Stimulated activated CD4-positive, alpha-beta T cell treated with anti-CD3 and anti-CD28 coated beads, Interleukin-2, amount 100 ng/mL, for 4 hours (primary cell): ENCODE measurements around the gene NCKAP5.

Experiments used
- DNase-seq: peaks from one replicate; pipeline ENCODE4 v3.0.0-alpha.2; 2020; ENCODE audit warnings: low read depth

Gene NCKAP5

DNA sequence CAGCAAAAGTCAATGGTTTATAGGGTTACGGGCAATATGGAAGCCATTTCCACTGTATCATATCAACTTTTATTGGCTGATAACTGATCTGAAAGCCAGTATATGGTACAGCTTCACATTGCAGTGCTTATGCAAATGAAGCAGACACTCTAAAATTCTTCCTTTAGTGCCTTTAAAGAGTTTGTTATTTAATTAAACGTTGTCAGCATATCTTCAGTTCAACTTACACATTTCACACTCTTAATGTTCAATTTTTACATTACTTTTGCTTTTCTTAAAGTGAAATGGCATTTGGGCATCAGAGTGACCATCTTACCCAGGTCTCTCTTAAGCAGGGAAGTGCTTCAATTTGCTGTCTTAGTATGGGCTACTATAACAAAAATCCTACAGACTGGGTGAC lies 420.1 kb downstream of the NCKAP5 start:
- no peak for DNase-seq

GRCh38 chr2:133146893-133147292 lies 421.4 kb downstream of the NCKAP5 start:
- DNase-seq, result no peak

- no peak for DNase-seq
Measured at GRCh38 chr2:133143645-133144044, 424.6 kb downstream of the NCKAP5 start.

GRCh38 chr2:133142087-133142486 lies 426.2 kb downstream of the NCKAP5 start:
- DNase-seq, result no peak

DNA sequence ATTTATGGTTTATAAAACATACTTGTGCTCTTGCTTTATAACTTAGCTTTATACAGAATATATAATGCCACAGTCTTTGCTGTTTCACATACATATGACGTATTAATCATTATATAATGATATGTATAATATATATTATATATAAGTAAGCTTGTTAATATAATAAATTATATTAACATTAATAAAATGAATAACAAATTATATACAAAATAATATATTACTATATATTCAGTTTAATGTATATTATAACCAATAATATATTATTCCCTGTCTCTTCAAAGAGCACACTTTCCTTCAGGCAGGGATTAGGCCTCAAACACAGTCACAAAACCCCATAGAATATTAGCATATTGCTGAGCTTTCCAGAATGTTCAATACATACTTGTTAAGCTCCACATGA lies 427.6 kb downstream of the NCKAP5 start:
- DNase-seq, result no peak

DNA sequence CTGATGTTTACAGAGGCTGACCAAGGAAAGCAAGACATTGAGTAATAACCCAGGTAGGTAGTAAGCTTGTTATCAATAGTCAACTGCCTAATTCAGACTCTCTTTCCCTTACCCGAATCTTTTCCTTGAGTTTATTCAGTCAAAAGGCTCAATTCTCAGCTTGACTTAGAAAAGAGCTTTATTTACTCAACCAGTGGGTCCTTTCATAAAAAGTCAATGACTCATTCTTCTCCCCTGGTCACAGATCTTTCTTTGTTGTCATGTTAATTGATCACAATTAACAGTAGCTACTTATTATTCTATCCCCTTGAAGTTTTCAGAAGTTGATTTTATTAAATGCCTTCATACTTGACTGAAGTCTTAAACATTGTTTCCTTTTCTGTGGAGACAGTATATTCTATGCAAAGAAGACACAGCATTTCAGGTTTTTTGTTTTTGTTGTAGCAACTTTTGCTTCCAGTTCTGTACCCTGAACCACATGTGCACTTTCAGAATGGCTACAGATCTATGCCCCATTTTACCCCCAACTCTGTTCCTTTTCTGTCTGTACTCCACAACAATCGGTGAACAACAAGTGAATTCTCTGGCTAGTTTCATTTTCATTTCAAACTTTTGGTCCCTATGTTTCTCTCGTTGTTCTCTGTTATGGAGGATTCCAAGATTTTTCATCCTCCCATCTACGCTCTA lies 428.3 kb downstream of the NCKAP5 start:
- DNase-seq, result no peak

DNA sequence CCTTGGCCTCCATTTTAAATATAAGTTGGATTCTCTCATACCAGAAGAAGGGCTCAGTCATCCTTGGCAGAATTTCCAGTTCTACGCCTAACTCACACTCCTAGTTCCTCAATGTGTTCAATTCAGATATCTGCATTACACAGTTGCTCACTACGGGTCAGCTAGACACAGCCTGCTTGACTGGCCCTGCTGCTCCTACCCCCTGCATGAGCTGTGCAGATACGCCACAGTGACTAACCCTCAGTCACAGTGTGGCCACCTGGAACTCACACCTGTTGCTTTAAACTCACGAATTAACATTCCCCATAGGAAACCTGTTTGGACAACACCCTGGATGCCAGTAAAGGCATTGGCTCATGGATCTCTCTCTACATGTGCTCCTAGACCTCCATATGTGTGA lies 429.6 kb downstream of the NCKAP5 start:
- DNase-seq, result no peak

DNA sequence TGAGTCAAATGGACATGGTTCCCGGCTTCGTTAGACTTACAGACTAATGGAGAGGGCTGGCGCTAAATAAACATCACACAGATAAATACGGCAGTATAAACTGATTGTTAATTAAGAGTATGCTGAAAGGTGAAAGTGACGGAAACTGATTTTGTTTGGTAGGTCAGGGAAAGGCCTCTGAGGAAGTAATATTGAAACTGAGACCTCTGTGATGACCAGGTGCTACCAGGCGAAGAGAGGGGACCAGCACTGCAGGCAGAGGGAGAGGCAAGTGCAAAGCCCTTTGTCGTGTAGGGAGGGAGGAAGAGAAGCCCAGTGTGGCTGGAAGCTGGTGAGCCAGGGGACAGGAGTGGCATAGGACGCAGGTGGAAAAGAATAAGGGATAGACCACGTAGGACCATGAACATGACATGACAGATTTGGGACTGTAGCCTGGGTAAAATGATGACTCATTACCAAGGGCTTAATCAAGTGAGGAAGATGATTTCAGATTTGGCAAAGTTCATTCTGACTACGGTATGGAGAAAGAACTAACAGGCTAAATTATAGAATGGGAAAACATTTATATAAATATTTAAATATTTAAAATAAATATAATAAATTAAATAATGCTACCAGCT lies 433.1 kb downstream of the NCKAP5 start:
- no peak for DNase-seq

DNA sequence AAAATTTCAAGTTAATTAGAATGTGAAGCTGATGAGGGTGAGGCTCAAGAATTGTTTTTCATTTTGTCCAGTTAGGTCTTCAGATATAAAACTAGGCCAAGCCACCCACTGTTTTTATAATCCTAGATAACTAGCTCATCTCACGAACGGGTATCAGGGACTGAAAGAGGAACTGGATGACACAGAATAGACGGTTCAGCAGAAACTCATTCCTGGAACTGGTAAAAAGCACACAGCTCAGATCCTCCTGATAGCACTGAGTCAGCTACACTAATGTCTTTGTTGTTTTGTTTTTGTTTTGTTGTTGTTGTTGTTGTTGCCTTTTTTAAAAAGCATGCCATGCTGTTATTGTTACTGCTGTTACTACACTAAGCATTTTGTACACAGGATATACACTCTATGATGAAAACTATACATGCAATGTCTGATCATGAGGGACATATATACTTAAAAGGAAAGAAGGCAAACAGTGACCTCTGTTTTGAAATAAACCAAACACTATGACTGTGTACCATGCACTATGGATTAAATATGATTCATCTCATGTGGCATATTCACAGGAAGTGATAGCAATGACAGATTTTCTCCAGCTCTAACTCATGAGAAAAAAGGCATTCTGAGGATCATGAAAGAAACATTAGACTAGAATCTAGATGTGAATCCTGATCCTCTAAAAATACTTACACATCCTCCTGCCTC lies 437.6 kb downstream of the NCKAP5 start:
- no peak for DNase-seq

DNA sequence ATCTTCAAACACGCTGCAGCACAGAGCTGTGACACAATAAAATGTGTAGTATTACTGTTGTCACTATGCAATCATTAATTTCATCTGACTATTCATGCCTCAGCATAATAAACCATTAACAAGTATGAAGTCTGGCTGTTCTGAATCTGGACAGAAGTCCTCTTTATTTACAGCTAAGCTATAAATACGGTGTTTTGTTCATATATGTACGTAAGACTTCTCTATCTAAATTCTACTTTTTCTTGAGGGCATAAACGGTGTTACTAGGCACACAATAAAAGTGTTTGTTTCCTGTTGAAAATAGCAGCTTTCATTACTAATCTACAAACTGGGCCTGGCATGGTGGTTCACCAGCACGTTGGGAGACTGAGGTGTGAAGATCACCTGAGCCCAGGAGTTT lies 443.8 kb downstream of the NCKAP5 start:
- DNase-seq, result no peak

GRCh38 chr2:133123904-133124303 lies 444.4 kb downstream of the NCKAP5 start:
- DNase-seq, result no peak

DNA sequence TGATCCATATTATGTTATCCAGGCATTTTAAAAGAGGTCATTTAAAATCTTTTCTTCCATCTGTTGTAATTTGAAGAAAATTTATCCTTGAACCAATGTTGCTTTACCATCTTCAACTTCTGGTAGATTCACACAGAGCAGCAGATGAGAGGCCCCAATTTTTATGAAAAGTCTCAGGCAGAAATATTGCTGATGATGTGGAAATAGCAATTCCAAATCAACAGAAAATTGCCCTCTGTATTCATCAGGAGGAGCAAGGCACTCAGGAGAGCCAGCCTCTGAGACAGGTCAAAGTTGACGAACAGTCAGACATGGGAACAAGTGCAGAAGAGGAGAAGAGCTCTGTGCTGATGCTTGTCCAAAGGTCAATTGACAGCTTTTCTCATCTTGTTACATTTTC lies 444.9 kb downstream of the NCKAP5 start:
- no peak for DNase-seq

DNA sequence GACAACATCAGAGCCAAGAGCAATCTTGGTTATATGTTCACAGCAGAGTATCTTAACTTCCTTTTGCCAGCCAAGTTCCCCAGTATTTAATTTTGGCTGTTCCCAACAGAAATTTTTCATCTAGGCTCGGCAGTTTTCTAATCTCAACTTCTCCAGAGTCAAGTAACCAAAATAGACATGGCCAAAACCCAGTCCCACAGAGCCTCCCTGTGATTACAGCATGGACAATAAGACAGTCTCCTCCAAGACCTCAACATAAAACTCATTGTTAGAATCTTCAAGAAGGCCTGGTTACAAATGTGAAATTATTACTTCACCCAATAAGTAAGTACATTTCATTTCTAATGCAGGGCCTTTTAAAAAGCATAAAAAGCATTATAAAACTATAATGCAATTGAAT lies 445.7 kb downstream of the NCKAP5 start:
- DNase-seq, result no peak

- no peak for DNase-seq
Measured at GRCh38 chr2:133120310-133120709, 448.0 kb downstream of the NCKAP5 start.

GRCh38 chr2:133110201-133110600 lies 458.1 kb downstream of the NCKAP5 start:
- no peak for DNase-seq

DNA sequence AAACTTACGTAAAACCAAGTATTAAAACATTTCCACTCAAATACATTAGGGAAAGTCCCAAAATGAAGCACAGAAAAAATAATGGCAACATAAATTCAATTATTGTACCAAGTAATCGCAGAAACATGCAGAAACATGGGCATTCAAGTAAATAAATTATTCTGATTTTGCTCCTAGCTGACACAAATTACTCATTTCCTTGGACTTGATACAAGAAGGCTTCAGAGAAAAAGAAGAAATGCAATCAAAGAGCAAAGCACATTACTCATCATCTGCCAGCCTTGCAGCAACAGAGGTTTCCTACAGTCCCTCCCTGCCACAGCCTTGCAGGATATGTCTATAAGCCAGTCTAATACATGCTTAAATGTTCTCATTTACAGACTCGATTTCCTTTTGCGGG lies 458.5 kb downstream of the NCKAP5 start:
- no peak for DNase-seq

- DNase-seq, result no peak
Measured at GRCh38 chr2:133107058-133107815, 461.0 kb downstream of the NCKAP5 start.

DNA sequence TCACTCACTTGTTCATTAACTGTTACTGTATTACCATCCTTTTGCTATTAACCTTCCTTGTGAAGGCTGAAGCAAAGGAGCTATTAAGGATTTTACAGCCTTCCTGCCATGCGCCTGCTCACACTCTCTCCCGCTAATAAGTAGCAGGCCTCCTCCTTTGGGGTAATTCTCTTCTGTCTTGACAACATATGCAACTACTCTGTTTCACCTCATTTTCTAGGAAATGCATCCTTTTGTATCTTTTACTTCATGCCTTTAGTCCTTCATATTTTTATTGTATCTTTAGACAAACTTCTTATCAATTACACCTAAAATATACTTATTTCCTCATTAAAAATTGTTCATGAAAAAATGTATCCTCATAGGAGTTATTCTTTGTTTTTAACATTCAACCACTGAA lies 463.4 kb downstream of the NCKAP5 start:
- no peak for DNase-seq

GRCh38 chr2:133098787-133099186 lies 469.5 kb downstream of the NCKAP5 start:
- no peak for DNase-seq

- no peak for DNase-seq
Measured at GRCh38 chr2:133097666-133098065, 470.6 kb downstream of the NCKAP5 start.

GRCh38 chr2:133092571-133092970 lies 475.7 kb downstream of the NCKAP5 start:
- DNase-seq, result no peak

DNA sequence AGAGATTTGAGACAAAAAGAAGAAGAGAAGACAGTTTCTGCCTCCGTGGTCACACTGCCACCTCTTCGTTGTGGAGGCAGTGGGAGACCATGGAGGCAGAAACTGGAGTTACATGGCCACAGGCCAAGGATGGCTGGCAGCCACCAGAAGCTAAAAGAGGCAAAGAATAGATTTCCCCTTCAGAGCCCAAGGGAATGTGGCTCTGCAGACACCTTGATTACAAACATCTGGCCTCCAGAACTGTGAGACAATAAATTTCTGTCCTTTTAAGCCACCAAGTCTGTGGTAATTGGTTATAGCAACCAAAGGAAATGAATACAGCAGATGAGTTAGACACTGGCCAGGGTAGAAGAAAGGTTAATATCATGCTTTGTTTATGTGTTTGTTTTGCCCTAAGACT lies 477.9 kb downstream of the NCKAP5 start:
- no peak for DNase-seq

GRCh38 chr2:133086176-133086575 lies 482.1 kb downstream of the NCKAP5 start:
- no peak for DNase-seq
